HEK293 (cell line): ENCODE measurements around the gene MAN2B2.

Experiments used
- FEZF1 ChIP-seq: fragments of 450-650 bp; formaldehyde crosslinking; IDR thresholded peaks from 2 replicates; pipeline ENCODE4 v1.5.1; 2016; ENCODE audit warnings: missing biosample characterization, missing genetic modification characterization
- GLIS1 ChIP-seq: fragments of 450-650 bp; formaldehyde crosslinking; IDR thresholded peaks from 2 replicates; pipeline ENCODE4 v1.5.1; 2016; ENCODE audit warnings: missing biosample characterization, missing genetic modification characterization
- GLIS2 ChIP-seq: fragments of 450-650 bp; formaldehyde crosslinking; IDR thresholded peaks from 2 replicates; pipeline ENCODE4 v1.5.1; 2016; ENCODE audit warnings: missing biosample characterization, missing genetic modification characterization
- KLF16 ChIP-seq: fragments of 450-650 bp; formaldehyde crosslinking; IDR thresholded peaks from 2 replicates; pipeline ENCODE4 v1.5.1; 2017; ENCODE audit warnings: missing biosample characterization, missing genetic modification characterization
- KLF9 ChIP-seq: fragments of 450-650 bp; formaldehyde crosslinking; IDR thresholded peaks from 2 replicates; pipeline ENCODE4 v1.5.1; 2016; ENCODE audit warnings: missing biosample characterization, missing genetic modification characterization, low read depth
- SCRT2 ChIP-seq: fragments of 450-650 bp; formaldehyde crosslinking; IDR thresholded peaks from 2 replicates; pipeline ENCODE4 v1.5.1; 2016; ENCODE audit warnings: missing biosample characterization, missing genetic modification characterization
- YY1 ChIP-seq: fragments of 450-650 bp; formaldehyde crosslinking; IDR thresholded peaks from 2 replicates; pipeline ENCODE4 v1.5.1; 2018; ENCODE audit warnings: missing biosample characterization, missing genetic modification characterization
- ZBTB1 ChIP-seq: fragments of 450-650 bp; formaldehyde crosslinking; IDR thresholded peaks from 2 replicates; pipeline ENCODE4 v1.5.1; 2016; ENCODE audit warnings: missing biosample characterization, missing genetic modification characterization
- ZBTB21 ChIP-seq: fragments of 450-650 bp; formaldehyde crosslinking; IDR thresholded peaks from 2 replicates; pipeline ENCODE4 v1.5.1; 2017; ENCODE audit warnings: missing biosample characterization, missing genetic modification characterization
- ZBTB8A ChIP-seq: fragments of 450-650 bp; formaldehyde crosslinking; IDR thresholded peaks from 2 replicates; pipeline ENCODE4 v1.5.1; 2016; ENCODE audit warnings: missing biosample characterization, missing genetic modification characterization
- ZEB2 ChIP-seq: fragments of 450-650 bp; formaldehyde crosslinking; IDR thresholded peaks from 2 replicates; pipeline ENCODE4 v1.5.1; 2016; ENCODE audit warnings: missing biosample characterization, missing genetic modification characterization
- ZNF157 ChIP-seq: fragments of 450-650 bp; formaldehyde crosslinking; IDR thresholded peaks from 2 replicates; pipeline ENCODE4 v1.5.1; 2016; ENCODE audit warnings: missing biosample characterization, missing genetic modification characterization
- ZNF335 ChIP-seq: fragments of 450-650 bp; formaldehyde crosslinking; conservative IDR thresholded peaks from 2 replicates; pipeline ENCODE4 v1.5.1; 2016; ENCODE audit warnings: missing biosample characterization, missing genetic modification characterization
- ZNF350 ChIP-seq: fragments of 450-650 bp; formaldehyde crosslinking; IDR thresholded peaks from 2 replicates; pipeline ENCODE4 v1.5.0; 2017; ENCODE audit warnings: missing biosample characterization, mild to moderate bottlenecking, missing genetic modification characterization
- ZNF37A ChIP-seq: fragments of 450-650 bp; IDR thresholded peaks from 2 replicates; pipeline ENCODE4 v1.5.1; 2018; ENCODE audit warnings: missing biosample characterization, missing genetic modification characterization
- ZNF423 ChIP-seq: fragments of 450-650 bp; formaldehyde crosslinking; IDR thresholded peaks from 2 replicates; pipeline ENCODE4 v1.5.1; 2016; ENCODE audit warnings: missing biosample characterization, missing genetic modification characterization
- ZNF433 ChIP-seq: fragments of 450-650 bp; formaldehyde crosslinking; IDR thresholded peaks from 2 replicates; pipeline ENCODE4 v1.5.1; 2016; ENCODE audit warnings: missing biosample characterization, missing genetic modification characterization, low read depth
- ZNF530 ChIP-seq: fragments of 450-650 bp; formaldehyde crosslinking; IDR thresholded peaks from 2 replicates; pipeline ENCODE4 v1.5.1; 2016; ENCODE audit warnings: low read depth, missing biosample characterization, missing genetic modification characterization
- ZNF548 ChIP-seq: fragments of 450-650 bp; formaldehyde crosslinking; IDR thresholded peaks from 2 replicates; pipeline ENCODE4 v1.5.1; 2016; ENCODE audit warnings: missing biosample characterization, missing genetic modification characterization
- ZNF558 ChIP-seq: fragments of 450-650 bp; formaldehyde crosslinking; IDR thresholded peaks from 2 replicates; pipeline ENCODE4 v1.5.1; 2016; ENCODE audit warnings: missing biosample characterization, missing genetic modification characterization
- ZNF571 ChIP-seq: fragments of 450-650 bp; formaldehyde crosslinking; IDR thresholded peaks from 2 replicates; pipeline ENCODE4 v1.5.0; 2017; ENCODE audit warnings: missing biosample characterization, missing genetic modification characterization
- ZNF654 ChIP-seq: fragments of 450-650 bp; formaldehyde crosslinking; IDR thresholded peaks from 2 replicates; pipeline ENCODE4 v1.5.1; 2016; ENCODE audit warnings: low read depth, missing biosample characterization, missing genetic modification characterization
- ZNF701 ChIP-seq: fragments of 450-650 bp; formaldehyde crosslinking; IDR thresholded peaks from 2 replicates; pipeline ENCODE4 v1.5.1; 2016; ENCODE audit warnings: missing biosample characterization, missing genetic modification characterization
- ZNF707 ChIP-seq: fragments of 450-650 bp; formaldehyde crosslinking; IDR thresholded peaks from 2 replicates; pipeline ENCODE4 v1.5.1; 2016; ENCODE audit warnings: missing biosample characterization, missing genetic modification characterization
- ZNF76 ChIP-seq: fragments of 450-650 bp; formaldehyde crosslinking; IDR thresholded peaks from 2 replicates; pipeline ENCODE4; 2016; ENCODE audit warnings: low read depth, missing biosample characterization, missing genetic modification characterization, borderline replicate concordance
- ZSCAN16 ChIP-seq: fragments of 450-650 bp; formaldehyde crosslinking; IDR thresholded peaks from 2 replicates; pipeline ENCODE4 v1.5.1; 2016; ENCODE audit warnings: missing biosample characterization, missing genetic modification characterization
- ZSCAN30 ChIP-seq: fragments of 450-650 bp; IDR thresholded peaks from 2 replicates; pipeline ENCODE4 v1.5.1; 2018; ENCODE audit warnings: missing biosample characterization, mild to moderate bottlenecking, missing genetic modification characterization, moderate library complexity
- TF ChIP-seq, protein P1 (sequence below): fragments of 450-650 bp; formaldehyde crosslinking; IDR thresholded peaks from 2 replicates; pipeline ENCODE4 v1.5.1; 2016; ENCODE audit warnings: missing biosample characterization, missing genetic modification characterization
- TF ChIP-seq, protein P2 (sequence below): fragments of 450-650 bp; formaldehyde crosslinking; IDR thresholded peaks from 2 replicates; pipeline ENCODE4 v1.5.1; 2016; ENCODE audit warnings: missing biosample characterization, missing genetic modification characterization
- TF ChIP-seq, protein P3 (sequence below): fragments of 450-650 bp; formaldehyde crosslinking; IDR thresholded peaks from 2 replicates; pipeline ENCODE4 v1.5.1; 2016; ENCODE audit warnings: missing biosample characterization, missing genetic modification characterization
- TF ChIP-seq, protein P4 (sequence below): fragments of 450-650 bp; formaldehyde crosslinking; IDR thresholded peaks from 2 replicates; pipeline ENCODE4 v1.5.1; 2016; ENCODE audit warnings: missing biosample characterization, missing genetic modification characterization

The MAN2B2 gene

DNA sequence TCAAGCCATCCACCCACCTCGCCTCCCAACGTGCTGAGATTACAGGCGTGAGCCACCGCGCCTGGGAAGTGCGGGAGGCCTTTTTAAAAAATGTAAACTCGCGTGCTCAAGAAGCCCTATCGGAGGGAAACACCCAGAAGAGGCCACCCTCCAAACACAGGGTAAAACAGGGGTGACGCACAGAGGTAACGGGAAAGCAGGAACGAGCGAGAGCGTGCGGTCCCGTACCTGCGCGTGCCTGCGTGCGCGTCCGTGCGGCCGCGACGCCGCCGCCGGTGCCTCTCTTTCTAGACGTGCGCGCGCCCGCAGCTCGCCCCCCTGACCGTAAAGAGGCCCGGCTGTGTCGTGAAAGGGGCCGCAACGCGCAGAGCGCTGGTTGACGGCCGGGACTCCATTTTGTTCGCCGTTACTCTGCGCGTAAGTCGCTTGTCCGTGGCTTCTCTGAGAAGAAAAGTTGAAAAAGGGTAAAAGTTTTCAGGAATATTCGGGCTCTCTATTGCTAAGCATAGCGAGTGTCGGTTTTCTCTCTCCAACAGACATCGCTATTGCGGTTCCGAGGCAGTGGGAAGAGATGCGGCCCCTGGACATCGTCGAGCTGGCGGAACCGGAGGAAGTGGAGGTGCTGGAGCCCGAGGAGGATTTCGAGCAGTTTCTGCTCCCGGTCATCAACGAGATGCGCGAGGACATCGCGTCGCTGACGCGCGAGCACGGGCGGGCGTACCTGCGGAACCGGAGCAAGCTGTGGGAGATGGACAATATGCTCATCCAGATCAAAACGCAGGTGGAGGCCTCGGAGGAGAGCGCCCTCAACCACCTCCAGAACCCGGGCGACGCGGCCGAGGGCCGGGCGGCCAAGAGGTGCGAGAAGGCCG lies 65.5 kb downstream of the MAN2B2 start, which contains the start of gene MRFAP1 (continued):
- TF ChIP-seq GLIS1 (tag by site-specific recombination) (no peak), ZNF433 (tag by site-specific recombination) (no peak), ZNF157 (tag by site-specific recombination) (no peak), KLF9 (tag by site-specific recombination) (no peak), YY1 (tag by site-specific recombination) (peak; percentile 55; the same call in 1 of the 2 replicates), ZBTB8A (tag by site-specific recombination) (peak; percentile 41; the same call in 1 of the 2 replicates), GLIS2 (tag by site-specific recombination) (no peak), ZNF335 (peak; percentile 86; the same call in 1 of the 2 replicates), ZEB2 (tag by site-specific recombination) (peak; percentile 83), ZNF76 (peak; percentile 44; the same call in 1 of the 2 replicates), ZBTB1 (tag by site-specific recombination) (no peak), FEZF1 (tag by site-specific recombination) (no peak), ZSCAN30 (tag by site-specific recombination) (no peak), ZNF707 (no peak), ZNF701 (no peak), ZNF530 (tag by site-specific recombination) (no peak), ZNF37A (tag by site-specific recombination) (no peak), ZNF548 (tag by site-specific recombination) (no peak), ZSCAN16 (tag by site-specific recombination) (no peak), ZNF423 (tag by site-specific recombination) (no peak), ZNF654 (tag by site-specific recombination) (no peak), ZNF571 (no peak), SCRT2 (no peak), ZBTB21 (tag by site-specific recombination) (no peak), ZNF558 (tag by site-specific recombination) (no peak), KLF16 (tag by site-specific recombination) (no peak), ZNF350 (tag by site-specific recombination) (no peak)
- TF ChIP-seq, protein P1, sequence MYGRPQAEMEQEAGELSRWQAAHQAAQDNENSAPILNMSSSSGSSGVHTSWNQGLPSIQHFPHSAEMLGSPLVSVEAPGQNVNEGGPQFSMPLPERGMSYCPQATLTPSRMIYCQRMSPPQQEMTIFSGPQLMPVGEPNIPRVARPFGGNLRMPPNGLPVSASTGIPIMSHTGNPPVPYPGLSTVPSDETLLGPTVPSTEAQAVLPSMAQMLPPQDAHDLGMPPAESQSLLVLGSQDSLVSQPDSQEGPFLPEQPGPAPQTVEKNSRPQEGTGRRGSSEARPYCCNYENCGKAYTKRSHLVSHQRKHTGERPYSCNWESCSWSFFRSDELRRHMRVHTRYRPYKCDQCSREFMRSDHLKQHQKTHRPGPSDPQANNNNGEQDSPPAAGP = no peak
- TF ChIP-seq, protein P2, sequence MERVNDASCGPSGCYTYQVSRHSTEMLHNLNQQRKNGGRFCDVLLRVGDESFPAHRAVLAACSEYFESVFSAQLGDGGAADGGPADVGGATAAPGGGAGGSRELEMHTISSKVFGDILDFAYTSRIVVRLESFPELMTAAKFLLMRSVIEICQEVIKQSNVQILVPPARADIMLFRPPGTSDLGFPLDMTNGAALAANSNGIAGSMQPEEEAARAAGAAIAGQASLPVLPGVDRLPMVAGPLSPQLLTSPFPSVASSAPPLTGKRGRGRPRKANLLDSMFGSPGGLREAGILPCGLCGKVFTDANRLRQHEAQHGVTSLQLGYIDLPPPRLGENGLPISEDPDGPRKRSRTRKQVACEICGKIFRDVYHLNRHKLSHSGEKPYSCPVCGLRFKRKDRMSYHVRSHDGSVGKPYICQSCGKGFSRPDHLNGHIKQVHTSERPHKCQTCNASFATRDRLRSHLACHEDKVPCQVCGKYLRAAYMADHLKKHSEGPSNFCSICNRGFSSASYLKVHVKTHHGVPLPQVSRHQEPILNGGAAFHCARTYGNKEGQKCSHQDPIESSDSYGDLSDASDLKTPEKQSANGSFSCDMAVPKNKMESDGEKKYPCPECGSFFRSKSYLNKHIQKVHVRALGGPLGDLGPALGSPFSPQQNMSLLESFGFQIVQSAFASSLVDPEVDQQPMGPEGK = no peak
- TF ChIP-seq, protein P3, sequence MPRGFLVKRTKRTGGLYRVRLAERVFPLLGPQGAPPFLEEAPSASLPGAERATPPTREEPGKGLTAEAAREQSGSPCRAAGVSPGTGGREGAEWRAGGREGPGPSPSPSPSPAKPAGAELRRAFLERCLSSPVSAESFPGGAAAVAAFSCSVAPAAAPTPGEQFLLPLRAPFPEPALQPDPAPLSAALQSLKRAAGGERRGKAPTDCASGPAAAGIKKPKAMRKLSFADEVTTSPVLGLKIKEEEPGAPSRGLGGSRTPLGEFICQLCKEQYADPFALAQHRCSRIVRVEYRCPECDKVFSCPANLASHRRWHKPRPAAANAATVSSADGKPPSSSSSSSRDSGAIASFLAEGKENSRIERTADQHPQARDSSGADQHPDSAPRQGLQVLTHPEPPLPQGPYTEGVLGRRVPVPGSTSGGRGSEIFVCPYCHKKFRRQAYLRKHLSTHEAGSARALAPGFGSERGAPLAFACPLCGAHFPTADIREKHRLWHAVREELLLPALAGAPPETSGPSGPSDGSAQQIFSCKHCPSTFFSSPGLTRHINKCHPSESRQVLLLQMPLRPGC = no peak
- TF ChIP-seq, protein P4, sequence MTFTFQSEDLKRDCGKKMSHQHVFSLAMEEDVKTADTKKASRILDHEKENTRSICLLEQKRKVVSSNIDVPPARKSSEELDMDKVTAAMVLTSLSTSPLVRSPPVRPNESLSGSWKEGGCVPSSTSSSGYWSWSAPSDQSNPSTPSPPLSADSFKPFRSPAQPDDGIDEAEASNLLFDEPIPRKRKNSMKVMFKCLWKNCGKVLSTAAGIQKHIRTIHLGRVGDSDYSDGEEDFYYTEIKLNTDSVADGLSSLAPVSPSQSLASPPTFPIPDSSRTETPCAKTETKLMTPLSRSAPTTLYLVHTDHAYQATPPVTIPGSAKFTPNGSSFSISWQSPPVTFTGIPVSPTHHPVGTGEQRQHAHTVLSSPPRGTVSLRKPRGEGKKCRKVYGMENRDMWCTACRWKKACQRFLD (tag by site-specific recombination) = no peak
